SH-SY5Y (cell line): ENCODE results near the gene EFNA2.

Experiments used
- GATA2 ChIP-seq: IDR thresholded peaks from 2 replicates; pipeline ENCODE4 v1.6.1; 2011; ENCODE audit warnings: mild to moderate bottlenecking, low read depth, low read length
- GATA3 ChIP-seq: IDR thresholded peaks from 2 replicates; pipeline ENCODE4 v1.6.1; 2011; ENCODE audit warnings: low read depth, mild to moderate bottlenecking, low read length, moderate library complexity

The EFNA2 gene

GRCh38 chr19:1279782-1280341 lies 5.8 kb upstream of the EFNA2 start:
- TF ChIP-seq GATA2, result no peak

- TF ChIP-seq GATA2 (no peak), GATA3 (no peak)
These were observed 4.8 kb upstream of the EFNA2 start for GRCh38 chr19:1280636-1281568.

- TF ChIP-seq GATA3, result no peak
- no peak for TF ChIP-seq GATA2
These were observed 3.9 kb upstream of the EFNA2 start for GRCh38 chr19:1281569-1282287.

- no peak for TF ChIP-seq GATA3
- no peak for TF ChIP-seq GATA2
These were observed 3.0 kb upstream of the EFNA2 start for GRCh38 chr19:1282588-1283206.

- TF ChIP-seq GATA2 (no peak), GATA3 (no peak)
These were observed 2.3 kb upstream of the EFNA2 start for GRCh38 chr19:1283207-1283916.

GRCh38 chr19:1283917-1284292 lies 1.8 kb upstream of the EFNA2 start:
- no peak for TF ChIP-seq GATA3
- no peak for TF ChIP-seq GATA2

- TF ChIP-seq GATA3 (no peak), GATA2 (no peak)
These were observed 1.2 kb upstream of the EFNA2 start for GRCh38 chr19:1284293-1284978.

- TF ChIP-seq GATA3, result no peak
- no peak for TF ChIP-seq GATA2
These were observed 515 bp upstream of the EFNA2 start for GRCh38 chr19:1284979-1285736.

GRCh38 chr19:1286487-1287353 lies 1.0 kb downstream of the EFNA2 start:
- TF ChIP-seq GATA3 (no peak), GATA2 (no peak)

GRCh38 chr19:1287354-1288225 lies 1.9 kb downstream of the EFNA2 start:
- TF ChIP-seq GATA2, result no peak
- TF ChIP-seq GATA3, result no peak

GRCh38 chr19:1288226-1288612 lies 2.5 kb downstream of the EFNA2 start:
- no peak for TF ChIP-seq GATA3
- no peak for TF ChIP-seq GATA2
